ENCODE data around the gene GNPTAB.

GRCh38 chr12:101743724-101744472 is 86.9 kb downstream of the GNPTAB start:
- TF ChIP-seq TARDBP (IDR thresholded peaks at IDR 0.05) (no peak), BHLHE40 (IDR thresholded peaks at IDR 0.05; ENCODE audit: borderline replicate concordance) (no peak), NFRKB (IDR thresholded peaks at IDR 0.05) (no peak), FOXM1 (IDR thresholded peaks at IDR 0.05; ENCODE audit: borderline replicate concordance) (no peak), HDGF (IDR thresholded peaks at IDR 0.05; ENCODE audit: borderline replicate concordance) (no peak), FOXK2 (IDR thresholded peaks at IDR 0.05) (no peak), FOXA1 (IDR thresholded peaks at IDR 0.05) (no peak), ELF4 (IDR thresholded peaks at IDR 0.05) (no peak), ZNF384 (IDR thresholded peaks at IDR 0.05) (no peak)
